Pancreas (tissue), 10 donors: ENCODE data around the gene RPL7A. TPM values are rescaled to one million over a fixed set of nuclear protein-coding genes. Genes with fewer than 3 reads are reported as not detected.

ENCODE experiments used
- ATAC-seq, 4 donors: fragments of 200-7000 bp; cut with Tn5 transposase; one replicate each; pipeline versions ENCODE4 v1.8.0 to v1.9.1; 2020; ENCODE audit warnings: mild to moderate bottlenecking in 4 of 4, moderate library complexity in 4 of 4
- DNase-seq, 6 donors: peaks; one replicate each; pipeline ENCODE4 v3.0.0-alpha.2; 2020
- FAIRE-seq: peaks from 2 replicates; lab custom pipeline; 2012; peaks lifted over from hg19 to GRCh38; lab: Jason Lieb, UNC
- H3K27ac ChIP-seq, 4 donors: fragments of 200-600 bp; sonication (generic); 1 replicate in 3 of 4; 2 replicates in 1 of 4; pipeline versions ENCODE4 v1.5.0 to v1.8.0; 2020
- H3K27me3 ChIP-seq, 4 donors: fragments of 200-600 bp; one replicate each; pipeline ENCODE4 v1.8.0; 2021
- H3K36me3 ChIP-seq, 3 donors: fragments of 200-600 bp; sonication (generic) in 1 of 3; one replicate each; pipeline versions ENCODE4 v1.5.0 to v1.8.0; 2020 to 2021
- H3K4me1 ChIP-seq, 3 donors: fragments of 200-600 bp; one replicate each; pipeline ENCODE4 v1.8.0; 2021
- H3K4me3 ChIP-seq, 4 donors: fragments of 200-600 bp; sonication (generic) in 2 of 4; one replicate each; pipeline versions ENCODE4 v1.5.0 to v1.8.0; 2020 to 2021
- H3K9me3 ChIP-seq, 4 donors: fragments of 200-600 bp; one replicate each; pipeline ENCODE4 v1.8.0; 2021
- WGBS, 2 donors: extraction: QIAGEN DNeasy Blood & Tissue Kit; methylation state at CpG; one replicate each; pipeline ENCODE4 v1.1.7; 2013; 5-methylcytosine and 5-hydroxymethylcytosine counted together
- intact Hi-C, 3 donors: fragments of 100-400 bp; cut with DNase I; formaldehyde crosslinking; loops; one replicate each; pipeline versions ENCODE4 v1.11.1 to v1.14.2; 2022
- polyA plus RNA-seq, 2 donors: library from polyadenylated mRNA; stranded (reverse); fragments of 200-250 nt; gene quantifications; one replicate each; pipeline ENCODE4 v1.2.3, GENCODE V29; 2013
- total RNA-seq, 6 donors: library from RNA; stranded (reverse); fragmentation: NEBNext Ultra II Directional in 4 of 6; extraction: Animal tissue kit (Norgen Biotek cat#: 25700) in 4 of 6; gene quantifications; one replicate each; pipeline versions ENCODE4 v1.2.1 to v1.2.4, GENCODE V29; 2021 to 2023
- TF ChIP-seq, protein P1 (sequence below), 4 donors: fragments of 200-600 bp; sonication (generic) in 3 of 4; IDR thresholded peaks; one replicate each; pipeline versions ENCODE4 v1.5.0 to v1.8.0; 2021; ENCODE audit warnings: antibody characterized with exemption in 4 of 4
- donor health status: healthy with polysubstance abuse.
- donor health status: DM: no; HTN: no; CAD: no; lungs with moderate emphysema.
- donor health status: DM: no; HTN: no; CAD: no.
- donor health status: control.
- donor health status: control.
- donor health status: Bipolar disorder and iron deficiency.
- donor health status: DM: yes; HTN: yes; CAD: no.
- donor health status: DM: no; HTN: no; CAD: no.
- donor health status: DM: no; HTN: no; CAD: no.
- donor health status: DM: yes; HTN: yes; CAD: no.

The RPL7A gene
- total and polyA plus RNA-seq, 8 donors, result 1,234 to 2,140 (median 1,834) TPM

DNA sequence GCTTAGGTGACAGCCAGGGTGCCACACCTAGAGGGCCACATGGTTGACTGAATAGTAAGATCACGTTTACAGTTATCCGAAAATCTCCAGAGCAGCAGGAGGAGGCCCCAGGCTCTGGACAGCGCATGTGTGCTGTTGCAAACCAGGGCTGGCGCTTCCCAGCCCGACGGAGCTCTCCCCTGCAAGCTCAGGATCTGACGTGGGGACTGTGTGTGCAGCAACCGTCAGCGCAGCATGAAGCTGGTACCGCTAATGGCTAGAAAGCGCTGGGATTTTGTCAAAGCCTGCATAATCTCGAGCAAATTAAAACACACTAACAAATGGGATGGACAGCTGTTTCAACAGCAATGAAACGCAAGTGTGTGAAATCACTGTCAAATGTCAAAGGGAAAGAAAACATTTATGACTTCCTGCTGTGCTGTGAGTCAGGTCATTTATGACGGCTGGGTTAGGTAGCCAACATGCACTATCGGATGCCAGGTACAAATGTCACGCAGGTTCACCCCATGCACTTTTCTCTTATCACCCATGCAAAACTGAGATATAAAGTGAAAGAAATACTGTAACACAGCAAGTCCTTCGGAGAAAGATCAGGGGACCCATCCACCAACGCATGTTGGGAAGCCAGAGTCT lies 20.3 kb downstream of the RPL7A start:
- Histone ChIP-seq H3K27ac (peak overlapping the region; percentile 35 to 74 (median 48)), H3K4me1 (peaks cover 45 to 59% (median 52%) of the 10 kb centered on the region in 3 donors), H3K9me3 (no peaks in the 10 kb centered on the region), H3K27me3 (no peaks in the 10 kb centered on the region), H3K36me3 (peaks cover 0 to 34% (median 33%) of the 10 kb centered on the region in 3 donors), H3K4me3 (peak overlapping the region in 1 of 4 donors; percentile 8)
- intact Hi-C loops, result no loop called here
- DNase-seq (peak in 2 of 6 donors; percentile 53 to 55), ATAC-seq (peak; percentile 46 to 63 (median 58)), FAIRE-seq (no peak)
- TF ChIP-seq, protein P1, sequence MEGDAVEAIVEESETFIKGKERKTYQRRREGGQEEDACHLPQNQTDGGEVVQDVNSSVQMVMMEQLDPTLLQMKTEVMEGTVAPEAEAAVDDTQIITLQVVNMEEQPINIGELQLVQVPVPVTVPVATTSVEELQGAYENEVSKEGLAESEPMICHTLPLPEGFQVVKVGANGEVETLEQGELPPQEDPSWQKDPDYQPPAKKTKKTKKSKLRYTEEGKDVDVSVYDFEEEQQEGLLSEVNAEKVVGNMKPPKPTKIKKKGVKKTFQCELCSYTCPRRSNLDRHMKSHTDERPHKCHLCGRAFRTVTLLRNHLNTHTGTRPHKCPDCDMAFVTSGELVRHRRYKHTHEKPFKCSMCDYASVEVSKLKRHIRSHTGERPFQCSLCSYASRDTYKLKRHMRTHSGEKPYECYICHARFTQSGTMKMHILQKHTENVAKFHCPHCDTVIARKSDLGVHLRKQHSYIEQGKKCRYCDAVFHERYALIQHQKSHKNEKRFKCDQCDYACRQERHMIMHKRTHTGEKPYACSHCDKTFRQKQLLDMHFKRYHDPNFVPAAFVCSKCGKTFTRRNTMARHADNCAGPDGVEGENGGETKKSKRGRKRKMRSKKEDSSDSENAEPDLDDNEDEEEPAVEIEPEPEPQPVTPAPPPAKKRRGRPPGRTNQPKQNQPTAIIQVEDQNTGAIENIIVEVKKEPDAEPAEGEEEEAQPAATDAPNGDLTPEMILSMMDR (IDR thresholded peaks at IDR 0.05), result no peak
- 26 to 29% methylated on average over 18 of the region's 18 CpGs for WGBS, 2 donors

DNA sequence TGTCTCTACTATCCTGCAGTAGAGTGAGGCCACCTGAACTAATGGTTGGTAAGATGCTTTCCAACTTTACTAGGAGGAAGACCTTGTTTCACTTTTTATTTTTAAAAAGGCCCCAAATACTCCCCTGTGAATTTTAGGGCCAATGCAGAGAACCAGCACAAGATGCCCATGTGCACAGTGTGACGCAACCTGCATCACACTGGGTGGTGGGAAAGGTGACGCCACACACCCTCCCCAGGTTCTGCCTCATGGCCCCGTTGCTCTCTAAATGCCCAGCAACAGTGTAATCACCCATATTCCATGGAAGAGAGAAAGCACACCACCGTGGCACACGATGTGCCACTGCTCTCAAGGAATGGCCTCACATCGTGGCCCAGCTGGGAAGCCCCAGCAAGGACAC lies 21.4 kb downstream of the RPL7A start:
- no peak overlapping the region for H3K4me3 ChIP-seq
- DNase-seq (no peak), FAIRE-seq (no peak), ATAC-seq (no peak)
- TF ChIP-seq, protein P1 (IDR thresholded peaks at IDR 0.05), result no peak
- WGBS, 2 donors, result 46 to 49% methylated on average over 6 of the region's 6 CpGs
- intact Hi-C loops, result no loop called here
- peak overlapping the region in 2 of 4 donors; percentile 57 to 74 for H3K27ac ChIP-seq
- no peaks in the 10 kb centered on the region for H3K9me3 ChIP-seq
- H3K27me3 ChIP-seq, result no peaks in the 10 kb centered on the region
- peaks cover 0 to 27% (median 24%) of the 10 kb centered on the region in 3 donors for H3K36me3 ChIP-seq
- H3K4me1 ChIP-seq, result peaks cover 52 to 70% (median 53%) of the 10 kb centered on the region in 3 donors

DNA sequence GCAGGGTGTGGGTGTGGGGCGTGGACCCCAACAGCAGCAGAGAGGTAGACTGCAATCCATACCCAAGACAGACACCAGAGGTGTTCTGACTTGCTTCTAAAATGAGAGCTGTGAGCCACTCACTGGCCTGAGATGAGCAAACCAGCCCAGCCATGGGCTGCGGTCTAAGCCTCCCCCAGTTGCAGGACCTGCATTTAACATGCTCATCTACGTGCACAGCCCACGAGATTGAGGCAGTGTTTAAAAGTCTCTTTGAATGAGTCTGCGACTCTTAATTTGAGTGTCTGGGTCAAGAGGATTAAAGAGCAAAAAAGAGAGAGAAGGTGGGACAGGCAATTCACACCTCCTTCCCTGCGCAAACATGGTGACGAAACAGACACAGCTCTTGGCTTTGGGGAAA lies 21.9 kb downstream of the RPL7A start:
- Histone ChIP-seq H3K4me3 (no peak overlapping the region), H3K4me1 (peaks cover 52 to 72% (median 56%) of the 10 kb centered on the region in 3 donors), H3K36me3 (peaks cover 0 to 24% (median 21%) of the 10 kb centered on the region in 3 donors), H3K27ac (peak overlapping the region in 1 of 4 donors; percentile 28), H3K27me3 (no peaks in the 10 kb centered on the region), H3K9me3 (no peaks in the 10 kb centered on the region)
- intact Hi-C loops, result no loop called here
- 69 to 72% methylated on average over 7 of the region's 7 CpGs for WGBS, 2 donors
- no peak for FAIRE-seq
- no peak for DNase-seq
- ATAC-seq, result no peak
- TF ChIP-seq, protein P1 (IDR thresholded peaks at IDR 0.05), result no peak

DNA sequence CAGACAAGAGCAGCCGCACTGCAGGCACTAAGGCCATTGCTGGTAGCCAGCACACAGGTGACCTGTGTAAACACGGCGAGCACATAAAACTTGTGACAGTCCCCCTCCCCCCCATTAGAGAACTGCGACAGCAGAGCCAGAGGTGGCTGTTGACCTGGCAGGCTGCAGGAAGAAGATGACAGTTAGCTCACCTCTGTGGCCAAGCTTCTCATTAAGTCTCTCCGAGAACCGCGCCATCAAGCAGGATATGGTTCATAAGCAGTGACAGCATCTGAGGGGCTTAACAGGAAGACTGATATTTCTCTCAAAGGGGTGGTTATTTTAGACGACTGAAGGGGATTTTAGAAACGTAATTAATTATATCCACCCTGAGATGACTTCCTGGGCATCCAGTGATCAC lies 22.7 kb downstream of the RPL7A start:
- intact Hi-C loops, result no loop called here
- FAIRE-seq (no peak), DNase-seq (peak in 2 of 6 donors; percentile 40 to 61), ATAC-seq (peak; percentile 2 to 35 (median 21))
- TF ChIP-seq, protein P1 (IDR thresholded peaks at IDR 0.05), result no peak
- peaks cover 0 to 17% (median 15%) of the 10 kb centered on the region in 3 donors for H3K36me3 ChIP-seq
- H3K27ac ChIP-seq, result peak overlapping the region in 1 of 4 donors; percentile 50
- H3K4me3 ChIP-seq, result peak overlapping the region in 1 of 4 donors; percentile 17
- H3K27me3 ChIP-seq, result no peaks in the 10 kb centered on the region
- 32% methylated on average over 9 of the region's 9 CpGs for WGBS, 2 donors
- H3K9me3 ChIP-seq, result no peaks in the 10 kb centered on the region
- H3K4me1 ChIP-seq, result peaks cover 52 to 69% (median 56%) of the 10 kb centered on the region in 3 donors

GRCh38 chr9:133371261-133371711 lies 23.3 kb downstream of the RPL7A start:
- DNase-seq (peak in 1 of 6 donors; percentile 14), ATAC-seq (no peak), FAIRE-seq (no peak)
- intact Hi-C loops, result no loop called here
- TF ChIP-seq, protein P1 (IDR thresholded peaks at IDR 0.05), result no peak
- H3K27me3 ChIP-seq, result no peaks in the 10 kb centered on the region
- H3K4me1 ChIP-seq, result peaks cover 52 to 69% (median 56%) of the 10 kb centered on the region in 3 donors
- peak overlapping the region in 1 of 4 donors; percentile 50 for H3K27ac ChIP-seq
- H3K4me3 ChIP-seq, result peak overlapping the region in 1 of 4 donors; percentile 17
- 33 to 45% methylated on average over 12 of the region's 12 CpGs for WGBS, 2 donors
- H3K9me3 ChIP-seq, result no peaks in the 10 kb centered on the region
- H3K36me3 ChIP-seq, result peaks cover 0 to 11% (median 9%) of the 10 kb centered on the region in 3 donors
